Panc1 (cell line): ENCODE measurements around the gene TMEM43.

Experiments used
- CTCF ChIP-seq: fragments of 450-650 bp; IDR thresholded peaks from 2 replicates; pipeline ENCODE4 v1.5.1; 2017; ENCODE audit warnings: mild to moderate bottlenecking
- SIN3A ChIP-seq: IDR thresholded peaks from 2 replicates; pipeline ENCODE4 v1.6.1; 2012; ENCODE audit warnings: low read depth, mild to moderate bottlenecking, low read length, moderate library complexity, borderline replicate concordance; ENCODE audit not compliant: insufficient read depth

- TF ChIP-seq CTCF = no peak
- TF ChIP-seq SIN3A = no peak
Measured at GRCh38 chr3:14154276-14154675, 29.4 kb downstream of the TMEM43 start.
